Fibroblast of mammary gland (primary cell): ENCODE data around the gene PRLHR.

Experiments used
- DNase-seq: peaks from one replicate; pipeline ENCODE4 v3.0.0-alpha.2; 2010; ENCODE audit warnings: low read depth
- H3K4me3 ChIP-seq: 2 replicates; pipeline ENCODE4 v1.5.1; 2011; ENCODE audit warnings: low read depth, mild to moderate bottlenecking, low read length, moderate library complexity; ENCODE audit not compliant: control insufficient read depth
- CTCF ChIP-seq: conservative IDR thresholded peaks from 2 replicates; pipeline ENCODE4 v1.5.1; 2011; ENCODE audit warnings: low read depth, low read length, inconsistent platforms; ENCODE audit not compliant: control insufficient read depth, insufficient read depth

Gene PRLHR

GRCh38 chr10:118590334-118590733, 5.1 kb downstream of the PRLHR start:
- TF ChIP-seq CTCF: no peak
- no peak overlapping the region for H3K4me3 ChIP-seq
- peak; percentile 36 for DNase-seq

- H3K4me3 ChIP-seq: no peak overlapping the region
- TF ChIP-seq CTCF: no peak
- DNase-seq: no peak
Measured at GRCh38 chr10:118587881-118588651, 7.4 kb downstream of the PRLHR start.

GRCh38 chr10:118586911-118587310, 8.5 kb downstream of the PRLHR start:
- DNase-seq: no peak
- H3K4me3 ChIP-seq: no peak overlapping the region
- TF ChIP-seq CTCF: no peak

GRCh38 chr10:118585794-118586193, 9.7 kb downstream of the PRLHR start:
- no peak overlapping the region for H3K4me3 ChIP-seq
- no peak for TF ChIP-seq CTCF
- peak; percentile 47 for DNase-seq

- TF ChIP-seq CTCF: no peak
- DNase-seq: peak; percentile 2
- H3K4me3 ChIP-seq: no peak overlapping the region
Measured at GRCh38 chr10:118585234-118585633, 10.2 kb downstream of the PRLHR start.

GRCh38 chr10:118584181-118584954, 11.1 kb downstream of the PRLHR start:
- DNase-seq: peak; percentile 90
- no peak for TF ChIP-seq CTCF

More at GRCh38 chr10:118584181-118584954, 11.1 kb downstream of the PRLHR start:
- H3K4me3 ChIP-seq: no peak overlapping the region
